Vagina (tissue), 2 donors: ENCODE data around the gene HAO2.

Experiments
- POLR2A ChIP-seq, 2 donors: fragments of 450-650 bp; IDR thresholded peaks; one replicate each; pipeline ENCODE4 v1.6.1; 2017; ENCODE audit warnings: antibody characterized with exemption in 2 of 2, mild to moderate bottlenecking in 2 of 2, moderate library complexity in 2 of 2
- TF ChIP-seq, protein P1 (sequence below), 3 experiments: fragments of 450-650 bp in 2 of 3; fragments of 200-600 bp in 1 of 3; sonication (generic) in 1 of 3; IDR thresholded peaks; one replicate each; pipeline ENCODE4 v1.5.1; 2017 to 2019; ENCODE audit warnings: antibody characterized with exemption in 3 of 3, mild to moderate bottlenecking in 2 of 3, moderate library complexity in 2 of 3

DNA sequence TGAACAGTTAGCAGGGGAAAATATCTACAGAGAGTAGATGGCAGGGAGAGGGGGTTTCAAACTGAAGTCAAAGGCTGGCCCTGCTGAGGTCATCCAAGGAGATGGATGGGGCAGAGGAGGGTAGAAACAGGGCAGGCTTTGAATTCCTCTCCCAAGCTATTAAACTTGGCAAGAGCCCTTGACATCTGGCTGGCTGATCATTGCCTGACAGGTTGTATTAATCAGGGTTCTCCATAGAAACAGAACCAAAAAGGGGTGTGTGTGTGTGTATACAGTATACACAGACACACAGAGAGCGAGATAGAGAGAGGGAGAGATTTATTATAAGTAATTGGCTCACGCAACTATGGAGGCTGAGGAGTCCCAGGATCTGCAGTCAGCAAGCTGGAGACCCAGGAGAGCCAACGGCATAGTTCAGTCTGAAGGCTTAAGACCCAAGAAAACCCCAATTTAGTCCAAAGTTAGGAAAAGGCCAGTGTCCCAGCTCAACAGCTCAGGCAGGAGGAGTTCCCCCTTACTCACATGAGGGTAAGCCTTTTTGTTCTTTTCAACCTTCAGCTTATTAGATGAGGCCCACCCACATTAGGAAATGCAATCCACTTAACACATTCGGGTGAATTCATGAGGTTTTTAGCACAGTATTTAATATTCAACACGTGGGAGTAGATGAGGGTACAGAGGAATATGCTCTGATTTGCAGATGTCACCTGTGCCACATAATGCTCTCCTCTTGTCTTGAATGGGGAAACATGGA is 46.7 kb upstream of the HAO2 start:
- TF ChIP-seq, protein P1, sequence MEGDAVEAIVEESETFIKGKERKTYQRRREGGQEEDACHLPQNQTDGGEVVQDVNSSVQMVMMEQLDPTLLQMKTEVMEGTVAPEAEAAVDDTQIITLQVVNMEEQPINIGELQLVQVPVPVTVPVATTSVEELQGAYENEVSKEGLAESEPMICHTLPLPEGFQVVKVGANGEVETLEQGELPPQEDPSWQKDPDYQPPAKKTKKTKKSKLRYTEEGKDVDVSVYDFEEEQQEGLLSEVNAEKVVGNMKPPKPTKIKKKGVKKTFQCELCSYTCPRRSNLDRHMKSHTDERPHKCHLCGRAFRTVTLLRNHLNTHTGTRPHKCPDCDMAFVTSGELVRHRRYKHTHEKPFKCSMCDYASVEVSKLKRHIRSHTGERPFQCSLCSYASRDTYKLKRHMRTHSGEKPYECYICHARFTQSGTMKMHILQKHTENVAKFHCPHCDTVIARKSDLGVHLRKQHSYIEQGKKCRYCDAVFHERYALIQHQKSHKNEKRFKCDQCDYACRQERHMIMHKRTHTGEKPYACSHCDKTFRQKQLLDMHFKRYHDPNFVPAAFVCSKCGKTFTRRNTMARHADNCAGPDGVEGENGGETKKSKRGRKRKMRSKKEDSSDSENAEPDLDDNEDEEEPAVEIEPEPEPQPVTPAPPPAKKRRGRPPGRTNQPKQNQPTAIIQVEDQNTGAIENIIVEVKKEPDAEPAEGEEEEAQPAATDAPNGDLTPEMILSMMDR (IDR thresholded peaks at IDR 0.05): no peak
- no peak for TF ChIP-seq POLR2A (IDR thresholded peaks at IDR 0.05)
